SK-N-SH treated with all-trans-retinoic acid at 6 μM for 48 hours (cell line): ENCODE measurements around the gene VPS54.

Experiments
- PATZ1 ChIP-seq: fragments of 250-450 bp; sonication (Bioruptor Pico); IDR thresholded peaks from 2 replicates; pipeline ENCODE4 v1.8.0; 2020; ENCODE audit warnings: mild to moderate bottlenecking, moderate library complexity, borderline replicate concordance
- RARB ChIP-seq: fragments of 250-450 bp; sonication (Bioruptor Pico); IDR thresholded peaks from 2 replicates; pipeline ENCODE4 v1.8.0; 2021; ENCODE audit warnings: mild to moderate bottlenecking, moderate library complexity
- ZNF565 ChIP-seq: fragments of 450-650 bp; formaldehyde crosslinking; conservative IDR thresholded peaks from 2 replicates; pipeline ENCODE4 v1.5.0; 2020; ENCODE audit warnings: low read depth, mild to moderate bottlenecking, moderate library complexity

- TF ChIP-seq PATZ1 (CRISPR knock-in tag) (no peak), RARB (no peak), ZNF565 (CRISPR knock-in tag) (no peak)
These were observed 92.4 kb downstream of the VPS54 start for GRCh38 chr2:63926815-63927214.
